Liver (tissue), 9 donors: ENCODE data around the gene P3H1. TPM values are rescaled to one million over a fixed set of nuclear protein-coding genes. Genes with fewer than 3 reads are reported as not detected.

Experiments used
- DNase-seq: peaks from one replicate; pipeline ENCODE4 v3.0.0-alpha.2; 2017; ENCODE audit warnings: low spot score
- H3K27ac ChIP-seq, 2 donors: one replicate each; pipeline ENCODE4 v1.7.0; 2013; ENCODE audit warnings: inconsistent platforms in 2 of 2, low read length in 2 of 2, control low read depth in 1 of 2, low read depth in 1 of 2, mild to moderate bottlenecking in 1 of 2
- H3K27me3 ChIP-seq, 4 donors: one replicate each; pipeline versions ENCODE4 v1.6.1 to v1.7.0; 2013; ENCODE audit warnings: low read length in 3 of 4, inconsistent platforms in 1 of 4, mild to moderate bottlenecking in 1 of 4, moderate library complexity in 1 of 4; ENCODE audit not compliant: control insufficient read depth in 4 of 4, insufficient read depth in 4 of 4
- H3K36me3 ChIP-seq, 4 donors: one replicate each; pipeline versions ENCODE4 v1.6.1 to v1.7.0; 2013; ENCODE audit warnings: low read length in 3 of 4, mild to moderate bottlenecking in 3 of 4, low read depth in 1 of 4, moderate library complexity in 1 of 4; ENCODE audit not compliant: control insufficient read depth in 4 of 4, insufficient read depth in 3 of 4
- H3K4me1 ChIP-seq, 4 donors: one replicate each; pipeline versions ENCODE4 v1.6.1 to v1.7.0; 2013; ENCODE audit warnings: low read length in 3 of 4, mild to moderate bottlenecking in 3 of 4, moderate library complexity in 1 of 4; ENCODE audit not compliant: control insufficient read depth in 4 of 4, insufficient read depth in 4 of 4
- H3K4me3 ChIP-seq, 3 donors: one replicate each; pipeline versions ENCODE4 v1.6.1 to v1.7.0; 2013; ENCODE audit warnings: low read length in 3 of 3, control low read depth in 1 of 3, low read depth in 1 of 3, mild to moderate bottlenecking in 1 of 3
- H3K9ac ChIP-seq, 2 donors: one replicate each; pipeline ENCODE4 v1.7.0; 2013; ENCODE audit warnings: low read length in 2 of 2, mild to moderate bottlenecking in 2 of 2, moderate library complexity in 2 of 2, control low read depth in 1 of 2, low read depth in 1 of 2
- H3K9me3 ChIP-seq, 4 donors: one replicate each; pipeline versions ENCODE4 v1.6.1 to v1.7.0; 2013; ENCODE audit warnings: low read length in 3 of 4; ENCODE audit not compliant: control insufficient read depth in 4 of 4
- EGR1 ChIP-seq, 2 donors: IDR thresholded peaks; 2 replicates each; pipeline ENCODE4 v1.6.1; 2016 to 2018; ENCODE audit warnings: antibody characterized with exemption in 2 of 2, low read depth in 2 of 2
- FOXA1 ChIP-seq: IDR thresholded peaks from 2 replicates; pipeline ENCODE4 v1.6.1; 2016; ENCODE audit warnings: antibody characterized with exemption
- FOXA2 ChIP-seq: IDR thresholded peaks from 2 replicates; pipeline ENCODE4 v1.6.1; 2016; ENCODE audit warnings: antibody characterized with exemption
- GABPA ChIP-seq, 2 donors: IDR thresholded peaks in 1 of 2; conservative IDR thresholded peaks in 1 of 2; 2 replicates each; pipeline ENCODE4 v1.6.1; 2016; ENCODE audit warnings: antibody characterized with exemption in 2 of 2, mild to moderate bottlenecking in 1 of 2, moderate library complexity in 1 of 2
- HNF4A ChIP-seq, 2 donors: conservative IDR thresholded peaks; 2 replicates each; pipeline ENCODE4 v1.6.1; 2016; ENCODE audit warnings: antibody characterized with exemption in 2 of 2, mild to moderate bottlenecking in 2 of 2
- HNF4G ChIP-seq: IDR thresholded peaks from 2 replicates; pipeline ENCODE4 v1.6.1; 2016; ENCODE audit warnings: antibody characterized with exemption
- JUND ChIP-seq, 2 donors: IDR thresholded peaks; 2 replicates each; pipeline ENCODE4 v1.6.1; 2016; ENCODE audit warnings: antibody characterized with exemption in 2 of 2
- NR2F2 ChIP-seq: IDR thresholded peaks from 2 replicates; pipeline ENCODE4 v1.6.1; 2016; ENCODE audit warnings: antibody characterized with exemption
- RAD21 ChIP-seq, 2 donors: IDR thresholded peaks; 2 replicates each; pipeline ENCODE4 v1.6.1; 2016; ENCODE audit warnings: antibody characterized with exemption in 2 of 2, mild to moderate bottlenecking in 2 of 2
- RXRA ChIP-seq, 2 donors: IDR thresholded peaks; 2 replicates each; pipeline ENCODE4 v1.6.1; 2017 to 2018; ENCODE audit warnings: antibody characterized with exemption in 2 of 2, mild to moderate bottlenecking in 1 of 2
- SP1 ChIP-seq: IDR thresholded peaks from 2 replicates; pipeline ENCODE4 v1.6.1; 2018; ENCODE audit warnings: antibody characterized with exemption, mild to moderate bottlenecking
- TAF1 ChIP-seq: conservative IDR thresholded peaks from 2 replicates; pipeline ENCODE4 v1.6.1; 2016; ENCODE audit warnings: antibody characterized with exemption, mild to moderate bottlenecking
- YY1 ChIP-seq: IDR thresholded peaks from 2 replicates; pipeline ENCODE4 v1.6.1; 2016; ENCODE audit warnings: antibody characterized with exemption, mild to moderate bottlenecking
- WGBS: extraction: QIAGEN DNeasy Blood & Tissue Kit; methylation state at CpG from one replicate; pipeline ENCODE4 v1.1.7; 2013; 5-methylcytosine and 5-hydroxymethylcytosine counted together
- polyA plus RNA-seq, 2 donors: library from polyadenylated mRNA; stranded (reverse) in 1 of 2; unstranded in 1 of 2; fragments of 200-250 nt in 1 of 2; fragments of >200 nt in 1 of 2; fragmentation: Nextera tagmentation in 1 of 2; extraction: Ambion mirVana in 1 of 2; gene quantifications; one replicate each; pipeline versions ENCODE4 v1.2.1 to v1.2.3, GENCODE V29; 2013 to 2015
- total RNA-seq, 2 donors: library from RNA; depleted of rRNA; stranded (reverse); fragments of >200 nt; gene quantifications; one replicate each; pipeline ENCODE4 v1.2.3, GENCODE V29; 2014
- TF ChIP-seq, protein P1 (sequence below): IDR thresholded peaks from 2 replicates; pipeline ENCODE4 v1.6.1; 2016; ENCODE audit warnings: antibody characterized with exemption, mild to moderate bottlenecking
- TF ChIP-seq, protein P2 (sequence below): IDR thresholded peaks from 2 replicates; pipeline ENCODE4 v1.6.1; 2016; ENCODE audit warnings: antibody characterized with exemption
- TF ChIP-seq, protein P3 (sequence below): IDR thresholded peaks from 2 replicates; pipeline ENCODE4 v1.6.1; 2016; ENCODE audit warnings: antibody characterized with exemption
- TF ChIP-seq, protein P4 (sequence below): IDR thresholded peaks from 2 replicates; pipeline ENCODE4 v1.6.1; 2016; ENCODE audit warnings: antibody characterized with exemption
- donor health status: healthy.
- donor health status: healthy.
- donor health status: healthy.
- donor health status: healthy.
- donor health status: healthy.

Gene P3H1
- total and polyA plus RNA-seq, 4 donors = 14.9 to 28.0 (median 22.7) TPM

- 49% methylated on average over 7 of the region's 7 CpGs for WGBS
- peaks cover 7 to 36% (median 22%) of the 10 kb centered on the region in 4 donors for H3K4me1 ChIP-seq
- peak overlapping the region; percentile 37 to 65 for H3K9ac ChIP-seq
- peaks cover 0 to 3% (median 0%) of the 10 kb centered on the region in 4 donors for H3K36me3 ChIP-seq
- H3K4me3 ChIP-seq = peak overlapping the region in 2 of 3 donors; percentile 79 to 94
- H3K9me3 ChIP-seq = no peaks in the 10 kb centered on the region
- no peaks in the 10 kb centered on the region for H3K27me3 ChIP-seq
- DNase-seq = no peak
- no peak overlapping the region for H3K27ac ChIP-seq
- TF ChIP-seq FOXA1 = no peak
- TF ChIP-seq HNF4G = no peak
- TF ChIP-seq, protein P1, sequence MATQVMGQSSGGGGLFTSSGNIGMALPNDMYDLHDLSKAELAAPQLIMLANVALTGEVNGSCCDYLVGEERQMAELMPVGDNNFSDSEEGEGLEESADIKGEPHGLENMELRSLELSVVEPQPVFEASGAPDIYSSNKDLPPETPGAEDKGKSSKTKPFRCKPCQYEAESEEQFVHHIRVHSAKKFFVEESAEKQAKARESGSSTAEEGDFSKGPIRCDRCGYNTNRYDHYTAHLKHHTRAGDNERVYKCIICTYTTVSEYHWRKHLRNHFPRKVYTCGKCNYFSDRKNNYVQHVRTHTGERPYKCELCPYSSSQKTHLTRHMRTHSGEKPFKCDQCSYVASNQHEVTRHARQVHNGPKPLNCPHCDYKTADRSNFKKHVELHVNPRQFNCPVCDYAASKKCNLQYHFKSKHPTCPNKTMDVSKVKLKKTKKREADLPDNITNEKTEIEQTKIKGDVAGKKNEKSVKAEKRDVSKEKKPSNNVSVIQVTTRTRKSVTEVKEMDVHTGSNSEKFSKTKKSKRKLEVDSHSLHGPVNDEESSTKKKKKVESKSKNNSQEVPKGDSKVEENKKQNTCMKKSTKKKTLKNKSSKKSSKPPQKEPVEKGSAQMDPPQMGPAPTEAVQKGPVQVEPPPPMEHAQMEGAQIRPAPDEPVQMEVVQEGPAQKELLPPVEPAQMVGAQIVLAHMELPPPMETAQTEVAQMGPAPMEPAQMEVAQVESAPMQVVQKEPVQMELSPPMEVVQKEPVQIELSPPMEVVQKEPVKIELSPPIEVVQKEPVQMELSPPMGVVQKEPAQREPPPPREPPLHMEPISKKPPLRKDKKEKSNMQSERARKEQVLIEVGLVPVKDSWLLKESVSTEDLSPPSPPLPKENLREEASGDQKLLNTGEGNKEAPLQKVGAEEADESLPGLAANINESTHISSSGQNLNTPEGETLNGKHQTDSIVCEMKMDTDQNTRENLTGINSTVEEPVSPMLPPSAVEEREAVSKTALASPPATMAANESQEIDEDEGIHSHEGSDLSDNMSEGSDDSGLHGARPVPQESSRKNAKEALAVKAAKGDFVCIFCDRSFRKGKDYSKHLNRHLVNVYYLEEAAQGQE = no peak
- TF ChIP-seq TAF1 = no peak
- TF ChIP-seq, protein P2, sequence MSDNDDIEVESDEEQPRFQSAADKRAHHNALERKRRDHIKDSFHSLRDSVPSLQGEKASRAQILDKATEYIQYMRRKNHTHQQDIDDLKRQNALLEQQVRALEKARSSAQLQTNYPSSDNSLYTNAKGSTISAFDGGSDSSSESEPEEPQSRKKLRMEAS = no peak
- no peak for TF ChIP-seq JUND (IDR thresholded peaks at IDR 0.05)
- TF ChIP-seq SP1 = no peak
- no peak for TF ChIP-seq HNF4A (conservative IDR thresholded peaks at IDR 0.05)
- no peak for TF ChIP-seq NR2F2
- no peak for TF ChIP-seq EGR1 (IDR thresholded peaks at IDR 0.05; ENCODE audit: low read depth in 2 of 2)
- TF ChIP-seq, protein P3, sequence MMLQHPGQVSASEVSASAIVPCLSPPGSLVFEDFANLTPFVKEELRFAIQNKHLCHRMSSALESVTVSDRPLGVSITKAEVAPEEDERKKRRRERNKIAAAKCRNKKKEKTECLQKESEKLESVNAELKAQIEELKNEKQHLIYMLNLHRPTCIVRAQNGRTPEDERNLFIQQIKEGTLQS = no peak
- TF ChIP-seq RAD21 (IDR thresholded peaks at IDR 0.05) = no peak
Observed at GRCh38 chr1:42765269-42765668, 1.6 kb downstream of the P3H1 start.

- WGBS = 79% methylated on average over 5 of the region's 5 CpGs
- no peak for DNase-seq
- Histone ChIP-seq H3K9me3 (no peaks in the 10 kb centered on the region), H3K36me3 (peaks cover 6 to 24% (median 13%) of the 10 kb centered on the region in 4 donors), H3K27ac (no peak overlapping the region), H3K9ac (no peak overlapping the region), H3K27me3 (no peaks in the 10 kb centered on the region), H3K4me1 (peaks cover 3 to 16% (median 11%) of the 10 kb centered on the region in 4 donors), H3K4me3 (no peak overlapping the region)
- TF ChIP-seq FOXA1 (no peak), YY1 (no peak), RAD21 (IDR thresholded peaks at IDR 0.05) (no peak), FOXA2 (no peak), TAF1 (no peak)
Observed at GRCh38 chr1:42762269-42762668, 4.6 kb downstream of the P3H1 start.

DNA sequence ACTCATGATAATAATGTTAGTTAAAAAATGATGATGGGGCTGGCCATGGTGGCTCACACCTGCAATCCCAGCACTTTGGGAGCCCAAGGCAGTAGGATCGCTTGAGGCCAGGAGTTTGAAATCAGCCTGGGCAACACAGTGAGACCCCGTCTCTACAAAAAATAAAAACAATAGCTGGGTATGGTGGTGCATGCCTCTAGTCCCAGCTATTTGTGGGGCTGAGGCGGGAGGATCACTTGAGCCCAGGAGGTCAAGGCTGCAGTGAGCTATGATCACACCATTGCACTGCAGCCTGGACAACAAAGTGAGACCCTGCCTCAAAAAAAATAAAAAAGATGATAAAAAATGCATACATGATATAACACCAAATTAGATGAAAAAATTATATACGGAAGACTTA lies 5.3 kb downstream of the P3H1 start:
- no peaks in the 10 kb centered on the region for H3K9me3 ChIP-seq
- DNase-seq = no peak
- peaks cover 3 to 16% (median 11%) of the 10 kb centered on the region in 4 donors for H3K4me1 ChIP-seq
- no peaks in the 10 kb centered on the region for H3K27me3 ChIP-seq
- peaks cover 6 to 26% (median 13%) of the 10 kb centered on the region in 4 donors for H3K36me3 ChIP-seq
- WGBS = 98% methylated on average over 4 of the region's 4 CpGs
- H3K27ac ChIP-seq = no peak overlapping the region
- H3K9ac ChIP-seq = no peak overlapping the region
- no peak for TF ChIP-seq RXRA (IDR thresholded peaks at IDR 0.05)
- no peak for TF ChIP-seq SP1
- no peak for TF ChIP-seq HNF4A (conservative IDR thresholded peaks at IDR 0.05)
- TF ChIP-seq, protein P4, sequence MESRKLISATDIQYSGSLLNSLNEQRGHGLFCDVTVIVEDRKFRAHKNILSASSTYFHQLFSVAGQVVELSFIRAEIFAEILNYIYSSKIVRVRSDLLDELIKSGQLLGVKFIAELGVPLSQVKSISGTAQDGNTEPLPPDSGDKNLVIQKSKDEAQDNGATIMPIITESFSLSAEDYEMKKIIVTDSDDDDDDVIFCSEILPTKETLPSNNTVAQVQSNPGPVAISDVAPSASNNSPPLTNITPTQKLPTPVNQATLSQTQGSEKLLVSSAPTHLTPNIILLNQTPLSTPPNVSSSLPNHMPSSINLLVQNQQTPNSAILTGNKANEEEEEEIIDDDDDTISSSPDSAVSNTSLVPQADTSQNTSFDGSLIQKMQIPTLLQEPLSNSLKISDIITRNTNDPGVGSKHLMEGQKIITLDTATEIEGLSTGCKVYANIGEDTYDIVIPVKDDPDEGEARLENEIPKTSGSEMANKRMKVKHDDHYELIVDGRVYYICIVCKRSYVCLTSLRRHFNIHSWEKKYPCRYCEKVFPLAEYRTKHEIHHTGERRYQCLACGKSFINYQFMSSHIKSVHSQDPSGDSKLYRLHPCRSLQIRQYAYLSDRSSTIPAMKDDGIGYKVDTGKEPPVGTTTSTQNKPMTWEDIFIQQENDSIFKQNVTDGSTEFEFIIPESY = no peak
- TF ChIP-seq, protein P3 = no peak
- no peak for TF ChIP-seq YY1
- no peak for TF ChIP-seq FOXA2
- no peak for TF ChIP-seq GABPA (IDR thresholded peaks at IDR 0.05 in 1 of 2, conservative IDR thresholded peaks at IDR 0.05 in 1 of 2)
- no peak for TF ChIP-seq RAD21 (IDR thresholded peaks at IDR 0.05)
- no peak for TF ChIP-seq FOXA1
- H3K4me3 ChIP-seq = no peak overlapping the region
